ENCODE data around the gene CALHM4. TPM values are rescaled to one million over a fixed set of nuclear protein-coding genes. Genes with fewer than 3 reads are reported as not detected.

CALHM4 gene
- total RNA-seq, result not detected
- not detected for polyA plus RNA-seq

- DNase-seq (ENCODE audit: low spot score), result no peak
- no peak within 1 kb of the TSS for H3K4me3 ChIP-seq (ENCODE audit: low read depth in 1 of 3, low read length in 3 of 3)
- no peak within 1 kb of the TSS for H3K27ac ChIP-seq (ENCODE audit: low read depth in 1 of 2, low read length in 2 of 2)
- H3K4me1 ChIP-seq (ENCODE audit: control insufficient read depth in 4 of 4, insufficient read depth in 4 of 4, low read length in 3 of 4), result peaks cover 0 to 5% (median under 1%) of the 10 kb centered on the region in 4 donors
- H3K36me3 ChIP-seq (ENCODE audit: control insufficient read depth in 4 of 4, insufficient read depth in 3 of 4, low read depth in 1 of 4, low read length in 3 of 4), result no peaks in the 10 kb centered on the region
- no peaks in the 10 kb centered on the region for H3K9me3 ChIP-seq (ENCODE audit: control insufficient read depth in 4 of 4, low read length in 3 of 4)
- no peak for TF ChIP-seq FOXA1 (IDR thresholded peaks at IDR 0.05)
- no peak for TF ChIP-seq SP1 (IDR thresholded peaks at IDR 0.05)
- TF ChIP-seq REST (IDR thresholded peaks at IDR 0.05), result no peak
- no peak for TF ChIP-seq HNF4A (conservative IDR thresholded peaks at IDR 0.05)
- TF ChIP-seq RAD21 (IDR thresholded peaks at IDR 0.05), result no peak
- no peak for TF ChIP-seq TAF1 (conservative IDR thresholded peaks at IDR 0.05)
- TF ChIP-seq FOXA2 (IDR thresholded peaks at IDR 0.05), result no peak
- TF ChIP-seq JUND (IDR thresholded peaks at IDR 0.05), result no peak
- TF ChIP-seq YY1 (IDR thresholded peaks at IDR 0.05), result no peak
- no peak for TF ChIP-seq CTCF (IDR thresholded peaks at IDR 0.05; ENCODE audit: low read depth, low read length, missing input control)
- H3K9ac ChIP-seq (ENCODE audit: low read depth in 1 of 2, low read length in 2 of 2), result no peak within 1 kb of the TSS
- H3K27me3 ChIP-seq (ENCODE audit: control insufficient read depth in 4 of 4, insufficient read depth in 4 of 4, low read length in 3 of 4), result peaks cover 0 to 4% (median 0%) of the 10 kb centered on the region in 4 donors
Observed at GRCh38 chr6:116553451-116553850, at the start of gene CALHM4. Gene CALHM4 (plus strand): TSS chr6:116553751. CDS start chr6:116553794, 43 bp downstream.

- TF ChIP-seq GABPA (IDR thresholded peaks at IDR 0.05 in 1 of 2, conservative IDR thresholded peaks at IDR 0.05 in 1 of 2) (no peak), SP1 (IDR thresholded peaks at IDR 0.05) (no peak), EGR1 (IDR thresholded peaks at IDR 0.05; ENCODE audit: low read depth in 2 of 2) (no peak), MAX (IDR thresholded peaks at IDR 0.05) (no peak), HNF4A (conservative IDR thresholded peaks at IDR 0.05) (no peak), FOXA1 (IDR thresholded peaks at IDR 0.05) (no peak), YY1 (IDR thresholded peaks at IDR 0.05) (no peak)
- no peaks in the 10 kb centered on the region for H3K4me1 ChIP-seq (ENCODE audit: control insufficient read depth in 4 of 4, insufficient read depth in 4 of 4, low read length in 3 of 4)
Observed at GRCh38 chr6:116507324-116507723, 46.2 kb upstream of the CALHM4 start.

GRCh38 chr6:116508527-116508926 lies 45.0 kb upstream of the CALHM4 start:
- Histone ChIP-seq H3K4me3 (ENCODE audit: low read depth in 1 of 3, low read length in 3 of 3) (no peak overlapping the region), H3K9ac (ENCODE audit: low read depth in 1 of 2, low read length in 2 of 2) (no peak overlapping the region), H3K9me3 (ENCODE audit: control insufficient read depth in 4 of 4, low read length in 3 of 4) (peaks cover 0 to 4% (median under 1%) of the 10 kb centered on the region in 4 donors), H3K27ac (ENCODE audit: low read depth in 1 of 2, low read length in 2 of 2) (no peak overlapping the region), H3K27me3 (ENCODE audit: control insufficient read depth in 4 of 4, insufficient read depth in 4 of 4, low read length in 3 of 4) (no peaks in the 10 kb centered on the region), H3K36me3 (ENCODE audit: control insufficient read depth in 4 of 4, insufficient read depth in 3 of 4, low read depth in 1 of 4, low read length in 3 of 4) (no peaks in the 10 kb centered on the region), H3K4me1 (ENCODE audit: control insufficient read depth in 4 of 4, insufficient read depth in 4 of 4, low read length in 3 of 4) (no peaks in the 10 kb centered on the region)
- no peak for DNase-seq (ENCODE audit: low spot score)
- TF ChIP-seq YY1 (IDR thresholded peaks at IDR 0.05) (no peak), RXRA (IDR thresholded peaks at IDR 0.05) (no peak), FOXA1 (IDR thresholded peaks at IDR 0.05) (no peak), ATF3 (IDR thresholded peaks at IDR 0.05) (no peak), RAD21 (IDR thresholded peaks at IDR 0.05) (no peak), EGR1 (IDR thresholded peaks at IDR 0.05; ENCODE audit: low read depth in 2 of 2) (no peak), JUND (IDR thresholded peaks at IDR 0.05) (no peak), SP1 (IDR thresholded peaks at IDR 0.05) (no peak), CTCF (IDR thresholded peaks at IDR 0.05; ENCODE audit: low read depth, low read length, missing input control) (no peak), MAX (IDR thresholded peaks at IDR 0.05) (no peak), ZBTB33 (IDR thresholded peaks at IDR 0.05) (no peak), GABPA (IDR thresholded peaks at IDR 0.05 in 1 of 2, conservative IDR thresholded peaks at IDR 0.05 in 1 of 2) (no peak), NR2F2 (IDR thresholded peaks at IDR 0.05) (no peak)

More at GRCh38 chr6:116507324-116507723, 46.2 kb upstream of the CALHM4 start:
- H3K27ac ChIP-seq (ENCODE audit: low read depth in 1 of 2, low read length in 2 of 2), result no peak overlapping the region
- no peak for DNase-seq (ENCODE audit: low spot score)
- no peaks in the 10 kb centered on the region for H3K36me3 ChIP-seq (ENCODE audit: control insufficient read depth in 4 of 4, insufficient read depth in 3 of 4, low read depth in 1 of 4, low read length in 3 of 4)
- 85% methylated on average over 3 of the region's 3 CpGs for WGBS
- H3K27me3 ChIP-seq (ENCODE audit: control insufficient read depth in 4 of 4, insufficient read depth in 4 of 4, low read length in 3 of 4), result no peaks in the 10 kb centered on the region
- H3K9me3 ChIP-seq (ENCODE audit: control insufficient read depth in 4 of 4, low read length in 3 of 4), result peaks cover 0 to 4% (median under 1%) of the 10 kb centered on the region in 4 donors
- no peak overlapping the region for H3K4me3 ChIP-seq (ENCODE audit: low read depth in 1 of 3, low read length in 3 of 3)
- no peak overlapping the region for H3K9ac ChIP-seq (ENCODE audit: low read depth in 1 of 2, low read length in 2 of 2)

Data from liver (tissue), 9 donors.